GM12874 (cell line): ENCODE results near the gene SLC25A1.

Source experiments
- TF ChIP-seq, protein P1 (sequence below): IDR thresholded peaks from 2 replicates; pipeline ENCODE4 v1.5.1; 2011; ENCODE audit warnings: low read depth, mild to moderate bottlenecking, control low read depth, low read length, moderate library complexity; ENCODE audit not compliant: insufficient read depth

SLC25A1 gene

DNA sequence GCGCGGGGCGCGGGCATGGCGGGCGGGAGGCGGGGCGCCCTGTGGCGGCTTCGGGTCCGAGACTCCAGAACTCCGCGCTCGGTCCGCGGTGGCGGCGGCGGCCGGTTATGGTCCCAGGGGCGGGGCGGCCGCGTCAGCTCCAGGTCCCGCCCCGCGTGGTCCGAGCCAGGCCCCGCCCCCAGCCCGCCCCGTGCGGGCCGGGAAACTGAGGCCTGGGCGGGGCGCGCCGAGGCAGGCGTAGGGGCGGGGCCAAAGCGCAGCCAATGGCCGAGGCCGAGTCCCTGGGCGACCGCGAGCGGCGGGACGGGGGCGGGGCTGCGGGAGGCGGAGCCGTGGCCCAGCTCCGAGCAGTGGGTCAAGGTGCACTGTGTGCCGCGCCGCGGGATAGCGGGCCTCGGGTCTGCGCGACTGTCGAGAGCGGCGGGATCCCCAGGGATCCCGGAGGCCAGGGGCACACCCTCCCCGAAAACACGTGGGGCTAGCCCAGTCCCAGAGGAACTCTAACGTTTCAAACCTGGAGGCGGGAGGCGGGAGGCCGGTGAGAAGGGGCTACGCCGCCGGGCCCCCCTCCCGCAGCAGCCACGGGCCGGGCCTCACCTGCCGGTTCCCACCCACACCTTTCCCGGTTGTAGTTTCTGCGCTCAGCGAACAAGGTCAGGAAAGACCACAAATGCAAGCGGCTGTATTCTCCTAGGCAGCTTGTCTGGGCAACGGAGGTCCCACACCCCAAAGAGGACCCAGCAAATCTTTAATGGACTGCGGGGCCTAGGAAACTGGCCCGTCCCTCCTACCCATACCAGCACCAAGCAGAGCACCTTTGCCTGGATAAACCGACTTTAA is at the start of gene SLC25A1:
SLC25A1 (minus strand) TSS at position 80 of the 840 bp plus-strand sequence; CDS start at position 17, 63 bp downstream.
- TF ChIP-seq, protein P1, sequence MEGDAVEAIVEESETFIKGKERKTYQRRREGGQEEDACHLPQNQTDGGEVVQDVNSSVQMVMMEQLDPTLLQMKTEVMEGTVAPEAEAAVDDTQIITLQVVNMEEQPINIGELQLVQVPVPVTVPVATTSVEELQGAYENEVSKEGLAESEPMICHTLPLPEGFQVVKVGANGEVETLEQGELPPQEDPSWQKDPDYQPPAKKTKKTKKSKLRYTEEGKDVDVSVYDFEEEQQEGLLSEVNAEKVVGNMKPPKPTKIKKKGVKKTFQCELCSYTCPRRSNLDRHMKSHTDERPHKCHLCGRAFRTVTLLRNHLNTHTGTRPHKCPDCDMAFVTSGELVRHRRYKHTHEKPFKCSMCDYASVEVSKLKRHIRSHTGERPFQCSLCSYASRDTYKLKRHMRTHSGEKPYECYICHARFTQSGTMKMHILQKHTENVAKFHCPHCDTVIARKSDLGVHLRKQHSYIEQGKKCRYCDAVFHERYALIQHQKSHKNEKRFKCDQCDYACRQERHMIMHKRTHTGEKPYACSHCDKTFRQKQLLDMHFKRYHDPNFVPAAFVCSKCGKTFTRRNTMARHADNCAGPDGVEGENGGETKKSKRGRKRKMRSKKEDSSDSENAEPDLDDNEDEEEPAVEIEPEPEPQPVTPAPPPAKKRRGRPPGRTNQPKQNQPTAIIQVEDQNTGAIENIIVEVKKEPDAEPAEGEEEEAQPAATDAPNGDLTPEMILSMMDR: no peak

DNA sequence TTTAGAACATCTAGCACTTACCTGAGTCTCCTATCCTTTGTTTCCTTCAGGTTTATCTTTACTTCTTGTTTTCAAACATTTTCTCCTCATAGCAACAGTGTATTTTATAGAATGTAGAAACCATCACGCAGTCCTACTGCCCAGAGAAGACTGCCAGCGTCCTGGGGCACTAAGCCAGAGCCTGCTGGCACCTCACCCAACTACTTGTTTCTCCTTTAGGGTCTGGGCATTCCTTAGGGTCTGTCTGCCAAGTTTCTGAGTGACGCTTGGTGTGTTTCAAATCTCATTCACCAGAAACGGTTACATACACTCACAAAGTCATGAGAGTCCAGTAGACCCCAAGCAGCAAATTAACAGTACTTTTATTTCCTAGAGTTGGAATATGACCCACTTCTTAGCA is 49.6 kb upstream of the SLC25A1 start:
- TF ChIP-seq, protein P1: no peak

DNA sequence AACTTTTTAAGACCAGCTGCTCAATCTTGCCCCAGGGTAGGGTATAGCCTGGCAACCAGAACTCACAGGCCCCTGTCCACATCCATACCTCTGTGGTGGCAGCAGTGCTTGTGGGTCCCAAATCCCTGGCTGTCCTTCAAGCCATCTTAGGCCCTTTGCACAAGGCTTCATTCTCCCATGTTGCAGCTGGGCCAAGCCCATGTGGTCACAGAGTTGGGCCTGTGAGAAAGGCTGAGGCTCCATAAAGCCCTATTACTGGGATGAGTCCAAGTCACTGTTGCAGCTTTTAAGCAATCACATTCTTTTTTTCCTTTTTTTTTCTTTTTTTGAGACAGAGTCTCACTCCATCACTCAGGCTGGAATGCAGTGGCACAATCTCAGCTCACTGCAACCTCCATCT is 47.9 kb upstream of the SLC25A1 start:
- TF ChIP-seq, protein P1: no peak

DNA sequence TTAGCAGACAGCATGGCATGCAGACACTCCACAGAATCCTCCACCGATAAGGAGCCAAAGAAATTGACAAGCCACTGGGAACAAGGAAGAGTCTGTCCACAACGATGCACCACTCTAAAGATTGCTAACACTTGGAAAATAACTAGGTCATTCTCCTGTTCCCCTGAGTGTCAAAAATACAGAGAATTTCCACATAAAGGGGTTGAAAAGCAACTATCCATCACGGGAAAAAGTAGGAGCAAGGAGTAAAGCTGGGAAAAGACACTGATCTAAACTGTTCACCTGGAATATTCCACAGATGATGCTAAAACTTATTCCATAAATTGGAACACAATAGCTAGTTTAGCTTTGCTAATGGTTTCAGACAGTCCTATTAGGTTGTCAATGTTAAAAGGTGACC is 47.0 kb upstream of the SLC25A1 start:
- TF ChIP-seq, protein P1: no peak

DNA sequence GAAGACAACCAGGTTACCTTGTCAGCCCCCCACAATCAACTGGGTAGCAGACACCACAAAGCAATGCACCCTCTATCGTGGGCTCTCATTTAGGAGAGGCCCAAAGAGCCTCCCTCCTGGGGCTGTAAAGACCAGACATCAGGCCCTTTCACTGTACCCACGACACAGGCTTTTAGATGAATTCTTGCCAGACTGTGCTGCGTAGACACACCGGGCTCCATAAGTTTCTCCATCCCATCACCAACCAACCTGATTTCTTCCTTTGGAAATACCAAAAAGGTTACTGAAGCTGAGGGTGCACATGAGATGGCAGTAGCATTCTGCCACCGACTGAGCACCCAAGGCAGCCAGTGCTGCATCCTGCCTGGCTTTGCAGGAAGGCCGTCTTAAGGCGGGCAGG is 46.4 kb upstream of the SLC25A1 start:
- TF ChIP-seq, protein P1: no peak

DNA sequence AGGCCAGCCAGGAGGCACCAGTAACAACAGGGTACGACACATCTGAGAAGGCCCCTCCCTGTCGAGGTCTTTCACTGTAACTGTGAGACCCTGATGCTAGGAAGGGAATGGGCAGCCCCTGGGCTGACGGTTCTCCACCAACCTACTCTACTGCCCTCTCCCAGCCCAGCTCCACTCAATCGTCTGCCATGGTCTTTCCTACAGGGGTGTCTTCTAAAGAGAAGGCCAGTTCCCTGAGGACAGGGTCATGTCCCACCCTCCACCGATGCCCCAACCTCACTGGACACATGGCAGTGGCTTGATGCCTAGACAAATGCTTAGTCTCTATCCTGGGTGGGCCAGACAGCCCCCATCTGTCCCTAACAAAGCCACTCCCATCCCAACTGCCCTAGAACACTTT is 46.0 kb upstream of the SLC25A1 start:
- TF ChIP-seq, protein P1: no peak

DNA sequence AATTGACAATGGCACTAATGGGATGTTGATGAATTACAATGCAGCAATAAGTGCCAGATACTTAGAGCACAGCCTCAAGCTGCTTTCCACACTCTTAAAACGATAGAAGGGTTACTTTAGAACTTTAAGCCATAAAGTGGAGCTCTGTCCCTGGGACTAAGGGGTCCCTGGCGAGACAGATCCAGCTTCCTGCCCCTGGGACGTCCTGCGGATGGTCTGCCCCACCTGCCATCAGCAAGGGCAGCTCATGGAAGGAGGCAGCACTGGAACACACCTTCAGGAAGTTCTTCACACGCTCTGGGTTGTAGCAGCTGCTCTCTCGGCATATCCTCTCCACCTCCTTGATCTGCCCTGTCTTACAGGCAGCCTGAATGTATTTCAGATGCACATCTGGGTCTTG is 45.1 kb upstream of the SLC25A1 start:
- TF ChIP-seq, protein P1: no peak
